ENCODE results near the gene SRRM3.
"Not testable (repeated sequence)": the region's sequence is repeated elsewhere in the genome, so short reads cannot be mapped to it uniquely, and the experiment has no call there.

SRRM3 gene

GRCh38 chr7:76201732-76202665 lies at the start of gene SRRM3:
Gene SRRM3, plus strand, starts transcription at chr7:76201896. Its CDS starts 33,171 bp downstream, at chr7:76235067.
- peak; percentile 72 for DNase-seq

GRCh38 chr7:76151932-76152331 lies 49.8 kb upstream of the SRRM3 start:
- no peak for DNase-seq

GRCh38 chr7:76153571-76154230 lies 48.0 kb upstream of the SRRM3 start:
- DNase-seq: not testable (repeated sequence)

- peak; percentile 19 for DNase-seq
Observed at GRCh38 chr7:76155938-76156337, 45.8 kb upstream of the SRRM3 start.

- not testable (repeated sequence) for DNase-seq
Observed at GRCh38 chr7:76156992-76157685, 44.6 kb upstream of the SRRM3 start.

- DNase-seq: not testable (repeated sequence)
Observed at GRCh38 chr7:76158416-76158815, 43.3 kb upstream of the SRRM3 start.

GRCh38 chr7:76162416-76163170 lies 39.1 kb upstream of the SRRM3 start:
- DNase-seq: peak; percentile 2

- DNase-seq: not testable (repeated sequence)
Observed at GRCh38 chr7:76163812-76164211, 37.9 kb upstream of the SRRM3 start.

GRCh38 chr7:76165106-76165972 lies 36.4 kb upstream of the SRRM3 start:
- DNase-seq: no peak

GRCh38 chr7:76165973-76166403 lies 35.7 kb upstream of the SRRM3 start:
- no peak for DNase-seq

GRCh38 chr7:76166404-76167255 lies 35.1 kb upstream of the SRRM3 start:
- DNase-seq: peak; percentile 98

GRCh38 chr7:76173566-76174205 lies 28.0 kb upstream of the SRRM3 start:
- no peak for DNase-seq

- DNase-seq: not testable (repeated sequence)
Observed at GRCh38 chr7:76176951-76177350, 24.7 kb upstream of the SRRM3 start.

- no peak for DNase-seq
Observed at GRCh38 chr7:76179686-76180085, 22.0 kb upstream of the SRRM3 start.

- DNase-seq: no peak
Observed at GRCh38 chr7:76182225-76182960, 19.3 kb upstream of the SRRM3 start.

- no peak for DNase-seq
Observed at GRCh38 chr7:76185187-76185896, 16.4 kb upstream of the SRRM3 start.

GRCh38 chr7:76187272-76187671 lies 14.4 kb upstream of the SRRM3 start:
- no peak for DNase-seq

GRCh38 chr7:76189276-76189675 lies 12.4 kb upstream of the SRRM3 start:
- DNase-seq: no peak

Measured in midbrain (tissue), 1 donor.